HepG2 (cell line): ENCODE measurements around the gene GRHL1. TPM values are rescaled to one million over a fixed set of nuclear protein-coding genes. Genes with fewer than 3 reads are reported as not detected.

Experiments used
- ATRX ChIP-seq: sonication (generic); formaldehyde crosslinking; IDR thresholded peaks from 2 replicates; pipeline ENCODE4 v1.4.0; 2020; ENCODE audit warnings: missing genetic modification reagents, borderline replicate concordance
- HOXA9 ChIP-seq: sonication (generic); formaldehyde crosslinking; IDR thresholded peaks from 2 replicates; pipeline ENCODE4 v1.8.1; 2022; ENCODE audit warnings: missing genetic modification reagents, mild to moderate bottlenecking, moderate library complexity, borderline replicate concordance
- JUNB ChIP-seq: sonication (generic); formaldehyde crosslinking; IDR thresholded peaks from 2 replicates; pipeline ENCODE4 v1.8.0; 2022; ENCODE audit warnings: missing genetic modification reagents, mild to moderate bottlenecking, borderline replicate concordance
- MTF2 ChIP-seq: sonication (generic); formaldehyde crosslinking; IDR thresholded peaks from 2 replicates; pipeline ENCODE4 v1.5.0; 2020; ENCODE audit warnings: missing genetic modification reagents, borderline replicate concordance
- SYNCRIP ChIP-seq: fragments of 200-400 bp; formaldehyde crosslinking; IDR thresholded peaks from 2 replicates; pipeline ENCODE4 v1.6.1; 2018; ENCODE audit warnings: mild to moderate bottlenecking, low read depth, low read length; ENCODE audit not compliant: insufficient read depth
- ZFYVE20 ChIP-seq: sonication (generic); formaldehyde crosslinking; IDR thresholded peaks from 2 replicates; pipeline ENCODE4 v1.8.0; 2023; ENCODE audit warnings: low read depth, mild to moderate bottlenecking, moderate library complexity, missing genetic modification reagents, borderline replicate concordance
- ZNF607 ChIP-seq: sonication (generic); formaldehyde crosslinking; IDR thresholded peaks from 2 replicates; pipeline ENCODE4 v1.5.1; 2020; ENCODE audit warnings: missing genetic modification reagents, mild to moderate bottlenecking, borderline replicate concordance
- polyA plus RNA-seq, 8 experiments: library from polyadenylated mRNA; depleted of rRNA in 3 of 8; stranded (reverse) in 7 of 8; unstranded in 1 of 8; fragments of >200 nt; fragmentation: Illumina TruSeq in 4 of 8; extraction: Trizol in 4 of 8; gene quantifications; 2 replicates each; pipeline versions ENCODE4 v1.2.1 to v1.2.3, GENCODE V29; 2011 to 2016; ENCODE audit warnings: low read depth in 4 of 8, missing spikeins in 1 of 8, mixed read lengths in 1 of 8; ENCODE audit not compliant: insufficient read depth in 1 of 8
- total RNA-seq, 5 experiments: library from RNA; depleted of rRNA; stranded (reverse); fragments of >200 nt; fragmentation: Illumina TruSeq; extraction: Trizol; gene quantifications; 2 replicates each; pipeline ENCODE4 v1.2.3, GENCODE V29; 2016; ENCODE audit warnings: low read depth in 1 of 5
- TF ChIP-seq, protein P1 (sequence below): sonication (generic); formaldehyde crosslinking; IDR thresholded peaks from 2 replicates; pipeline ENCODE4 v1.4.0; 2020; ENCODE audit warnings: missing genetic modification reagents
- TF ChIP-seq, protein P2 (sequence below): sonication (generic); formaldehyde crosslinking; IDR thresholded peaks from 2 replicates; pipeline ENCODE4 v1.4.0; 2020; ENCODE audit warnings: missing genetic modification reagents

The GRHL1 gene
- total and polyA plus RNA-seq, 2 of the 13 experiments (the other 11 are each of a cell fraction or from before 2014, with no cell fraction given): 9.3 to 12.0 TPM

- TF ChIP-seq, protein P1, sequence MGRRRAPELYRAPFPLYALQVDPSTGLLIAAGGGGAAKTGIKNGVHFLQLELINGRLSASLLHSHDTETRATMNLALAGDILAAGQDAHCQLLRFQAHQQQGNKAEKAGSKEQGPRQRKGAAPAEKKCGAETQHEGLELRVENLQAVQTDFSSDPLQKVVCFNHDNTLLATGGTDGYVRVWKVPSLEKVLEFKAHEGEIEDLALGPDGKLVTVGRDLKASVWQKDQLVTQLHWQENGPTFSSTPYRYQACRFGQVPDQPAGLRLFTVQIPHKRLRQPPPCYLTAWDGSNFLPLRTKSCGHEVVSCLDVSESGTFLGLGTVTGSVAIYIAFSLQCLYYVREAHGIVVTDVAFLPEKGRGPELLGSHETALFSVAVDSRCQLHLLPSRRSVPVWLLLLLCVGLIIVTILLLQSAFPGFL (CRISPR knock-in tag): no peak
- TF ChIP-seq SYNCRIP (no peak), MTF2 (CRISPR knock-in tag) (peak; percentile 12; the same call in 1 of the 2 replicates), HOXA9 (peak; percentile 88; the same call in 1 of the 2 replicates), ZNF607 (CRISPR knock-in tag) (peak; percentile 75; the same call in 1 of the 2 replicates), JUNB (CRISPR knock-in tag) (no peak), ZFYVE20 (no peak; the same call in 1 of the 2 replicates), ATRX (CRISPR knock-in tag) (no peak)
- TF ChIP-seq, protein P2, sequence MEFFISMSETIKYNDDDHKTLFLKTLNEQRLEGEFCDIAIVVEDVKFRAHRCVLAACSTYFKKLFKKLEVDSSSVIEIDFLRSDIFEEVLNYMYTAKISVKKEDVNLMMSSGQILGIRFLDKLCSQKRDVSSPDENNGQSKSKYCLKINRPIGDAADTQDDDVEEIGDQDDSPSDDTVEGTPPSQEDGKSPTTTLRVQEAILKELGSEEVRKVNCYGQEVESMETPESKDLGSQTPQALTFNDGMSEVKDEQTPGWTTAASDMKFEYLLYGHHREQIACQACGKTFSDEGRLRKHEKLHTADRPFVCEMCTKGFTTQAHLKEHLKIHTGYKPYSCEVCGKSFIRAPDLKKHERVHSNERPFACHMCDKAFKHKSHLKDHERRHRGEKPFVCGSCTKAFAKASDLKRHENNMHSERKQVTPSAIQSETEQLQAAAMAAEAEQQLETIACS (CRISPR knock-in tag): peak; percentile 64
Observed at GRCh38 chr2:10043906-10044601, 92.6 kb downstream of the GRHL1 start (continued).
